Measurements from ENCODE around the gene GSPT1.
A peak's percentile ranks its signal among the peaks of the same experiment; 100 is the strongest.

Gene GSPT1

GRCh38 chr16:11916524-11917285, 949 bp upstream of the GSPT1 start:
- peak; percentile 21 for DNase-seq (ENCODE audit: low read depth)

DNA sequence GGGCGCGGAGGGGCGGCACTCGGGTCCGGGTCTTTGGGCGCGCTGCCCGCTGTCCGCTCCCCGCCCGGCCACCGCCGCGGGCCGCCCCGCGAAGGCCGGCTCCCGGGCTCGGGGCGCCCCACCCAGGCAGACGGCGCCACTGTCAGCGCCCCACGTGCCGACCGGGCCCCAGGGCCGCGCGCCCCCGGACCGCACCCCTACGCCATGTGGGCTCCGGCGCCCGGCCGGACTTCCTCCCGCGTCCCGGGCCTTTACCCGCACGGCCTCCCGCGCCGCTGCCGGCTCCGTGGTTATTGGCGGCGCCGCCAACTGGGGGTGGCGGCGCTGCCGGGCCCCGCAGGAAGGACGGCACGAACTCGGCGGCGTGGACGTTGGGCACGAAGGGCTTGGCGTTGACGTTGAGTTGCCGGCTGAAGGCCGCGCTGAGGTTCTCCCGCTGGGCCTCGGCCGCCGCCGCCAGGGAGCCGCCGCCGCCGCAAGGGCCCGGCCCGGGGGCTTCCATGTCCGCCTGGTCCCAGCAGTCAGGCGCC, 577 bp downstream of the GSPT1 start:
- H3K4me3 ChIP-seq (ENCODE audit: low read length) = peak overlapping the region; percentile 85
- TF ChIP-seq, protein P1, sequence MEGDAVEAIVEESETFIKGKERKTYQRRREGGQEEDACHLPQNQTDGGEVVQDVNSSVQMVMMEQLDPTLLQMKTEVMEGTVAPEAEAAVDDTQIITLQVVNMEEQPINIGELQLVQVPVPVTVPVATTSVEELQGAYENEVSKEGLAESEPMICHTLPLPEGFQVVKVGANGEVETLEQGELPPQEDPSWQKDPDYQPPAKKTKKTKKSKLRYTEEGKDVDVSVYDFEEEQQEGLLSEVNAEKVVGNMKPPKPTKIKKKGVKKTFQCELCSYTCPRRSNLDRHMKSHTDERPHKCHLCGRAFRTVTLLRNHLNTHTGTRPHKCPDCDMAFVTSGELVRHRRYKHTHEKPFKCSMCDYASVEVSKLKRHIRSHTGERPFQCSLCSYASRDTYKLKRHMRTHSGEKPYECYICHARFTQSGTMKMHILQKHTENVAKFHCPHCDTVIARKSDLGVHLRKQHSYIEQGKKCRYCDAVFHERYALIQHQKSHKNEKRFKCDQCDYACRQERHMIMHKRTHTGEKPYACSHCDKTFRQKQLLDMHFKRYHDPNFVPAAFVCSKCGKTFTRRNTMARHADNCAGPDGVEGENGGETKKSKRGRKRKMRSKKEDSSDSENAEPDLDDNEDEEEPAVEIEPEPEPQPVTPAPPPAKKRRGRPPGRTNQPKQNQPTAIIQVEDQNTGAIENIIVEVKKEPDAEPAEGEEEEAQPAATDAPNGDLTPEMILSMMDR (conservative IDR thresholded peaks at IDR 0.05; ENCODE audit: low read length) = no peak

More at GRCh38 chr16:11916524-11917285, 949 bp upstream of the GSPT1 start:
- H3K4me3 ChIP-seq (ENCODE audit: low read length) = peak overlapping the region; percentile 73
- TF ChIP-seq, protein P1 (conservative IDR thresholded peaks at IDR 0.05; ENCODE audit: low read length) = no peak

GRCh38 chr16:11914210-11915113, 1.3 kb downstream of the GSPT1 start:
- peak; percentile 29 for DNase-seq (ENCODE audit: low read depth)
- peak overlapping the region; percentile 85 for H3K4me3 ChIP-seq (ENCODE audit: low read length)
- TF ChIP-seq, protein P1 (conservative IDR thresholded peaks at IDR 0.05; ENCODE audit: low read length) = no peak

More for the DNA sequence above, 577 bp downstream of the GSPT1 start:
- DNase-seq (ENCODE audit: low read depth) = peak; percentile 22

GRCh38 chr16:11913425-11914079, 2.2 kb downstream of the GSPT1 start:
- peak overlapping the region; percentile 85 for H3K4me3 ChIP-seq (ENCODE audit: low read length)
- TF ChIP-seq, protein P1 (conservative IDR thresholded peaks at IDR 0.05; ENCODE audit: low read length) = no peak
- no peak for DNase-seq (ENCODE audit: low read depth)

- TF ChIP-seq, protein P1 (conservative IDR thresholded peaks at IDR 0.05; ENCODE audit: low read length) = no peak
- peak; percentile 87 for DNase-seq (ENCODE audit: low read depth)
- no peak overlapping the region for H3K4me3 ChIP-seq (ENCODE audit: low read length)
These were observed 5.9 kb downstream of the GSPT1 start for GRCh38 chr16:11909653-11910545.

All from AG10803 (cell line).